Measurements from ENCODE around the gene FADS2. TPM values are rescaled to one million over a fixed set of nuclear protein-coding genes. Genes with fewer than 3 reads are reported as not detected.

Gene FADS2
- polyA plus RNA-seq, 2 of the 4 experiments (the other 2 are of a cell fraction) = 215 to 391 TPM

GRCh38 chr11:61814247-61814957 is 13.7 kb upstream of the FADS2 start:
- peak overlapping the region; percentile 52 for H3K4me3 ChIP-seq
- ChIA-PET CTCF (interaction anchor here (0.6 to 10.5 kb wide), 19 partner anchors 9 to 774 kb away, joined by 3 to 145 read pairs (median 6); partner anchors contain the start of genes FADS2, FEN1 and TMEM258), POLR2A (interaction anchor here (0.6 to 6.0 kb wide), 16 partner anchors 8 to 1027 kb away, joined by 3 to 71 read pairs (median 6); partner anchors contain the start of genes C11orf98, CSKMT, FADS2 and FEN1)
- ATAC-seq (peak in 1 of 2 experiments; percentile 5; a peak in 2 of 6 replicates), DNase-seq (ENCODE audit: low read depth in 1 of 2, low spot score in 1 of 2) (peak in 1 of 2 experiments; percentile 82), FAIRE-seq (no peak)
- peak overlapping the region; percentile 96 to 98 for H3K27ac ChIP-seq
- H3K4me1 ChIP-seq = peaks cover 21% of the 10 kb centered on the region; the same call in 2 of the 3 replicates
- 69% methylated on average over 16 of the region's 16 CpGs for WGBS (ENCODE audit: missing lambda C conversion rate)
- no peaks in the 10 kb centered on the region for H3K9me3 ChIP-seq
- peak overlapping the region; percentile 89 for H3K4me2 ChIP-seq
- TF ChIP-seq HOXB5 (CRISPR knock-in tag; IDR thresholded peaks at IDR 0.05) (no peak), POLR2A (IDR thresholded peaks at IDR 0.05; ENCODE audit: low read length) (peak; percentile 12; the same call in 1 of the 2 replicates)

DNA sequence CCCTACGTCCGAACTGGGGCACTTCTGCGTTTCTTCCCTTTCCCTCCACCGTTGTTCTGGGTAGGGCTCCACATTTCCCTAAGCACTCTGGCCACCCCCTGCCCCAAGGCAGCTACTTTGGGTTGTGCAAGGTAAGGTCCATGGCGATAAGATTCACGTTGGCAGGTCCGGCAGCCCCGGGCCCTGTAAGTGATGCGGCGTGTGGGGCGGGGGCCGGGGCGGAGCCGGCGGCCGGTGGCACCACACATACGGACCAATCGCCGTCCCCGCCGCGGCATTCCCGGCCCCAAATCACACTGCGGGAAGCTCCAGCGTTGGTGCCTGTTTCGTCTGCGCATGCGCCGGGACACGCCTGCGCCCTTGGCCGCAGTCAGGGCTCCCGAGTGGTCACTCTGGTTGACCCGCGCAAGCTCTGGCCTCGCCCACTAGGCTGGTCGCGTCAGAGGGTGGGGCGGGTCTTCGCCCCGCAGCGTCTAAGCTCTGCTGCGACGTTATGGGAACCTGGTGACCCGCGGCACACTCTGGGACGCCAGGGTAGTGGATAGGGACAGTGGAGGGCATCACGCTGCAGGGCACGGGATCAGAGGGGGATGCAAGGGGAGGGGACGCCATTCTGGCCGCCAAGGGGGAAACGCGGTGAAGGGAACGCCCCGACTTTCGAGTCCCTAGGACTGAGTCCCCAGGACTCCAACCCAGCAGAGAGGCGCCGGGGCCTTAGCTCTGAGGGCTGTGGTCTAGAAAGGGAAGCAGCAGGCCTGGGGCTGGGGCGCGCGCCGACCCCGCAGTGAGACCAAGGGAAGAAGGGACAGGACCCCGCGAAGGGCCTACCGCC is 12.9 kb upstream of the FADS2 start:
- ChIA-PET CTCF (interaction anchor here (0.6 to 10.5 kb wide), 23 partner anchors 8 to 774 kb away, joined by 3 to 145 read pairs (median 5); partner anchors contain the start of genes FADS2, FEN1 and TMEM258), POLR2A (interaction anchor here (0.6 to 6.0 kb wide), 16 partner anchors 8 to 1026 kb away, joined by 3 to 71 read pairs (median 6); partner anchors contain the start of genes C11orf98, CSKMT, FADS2 and FEN1)
- Histone ChIP-seq H3K9me3 (no peaks in the 10 kb centered on the region), H3K27ac (peak overlapping the region; percentile 98 to 99), H3K4me2 (peak overlapping the region; percentile 89), H3K4me3 (peak overlapping the region; percentile 83), H3K4me1 (peaks cover 29% of the 10 kb centered on the region)
- 3% methylated on average over 33 of the region's 66 CpGs for WGBS (ENCODE audit: missing lambda C conversion rate)
- ATAC-seq = peak; percentile 77 to 87
- peak; percentile 96 to 99 for DNase-seq (ENCODE audit: low read depth in 1 of 2, low spot score in 1 of 2)
- FAIRE-seq = no peak
- peak; percentile 44; the same call in 1 of the 2 replicates for TF ChIP-seq GATA3 (IDR thresholded peaks at IDR 0.05; ENCODE audit: borderline replicate concordance)
- TF ChIP-seq JUN (IDR thresholded peaks at IDR 0.05) = peak; percentile 71 to 91; a peak in 3 of 5 replicates
- peak; percentile 67 for TF ChIP-seq PBX3 (IDR thresholded peaks at IDR 0.05)
- TF ChIP-seq E2F6 (IDR thresholded peaks at IDR 0.05; ENCODE audit: borderline replicate concordance, low read depth) = no peak
- TF ChIP-seq MYC (IDR thresholded peaks at IDR 0.05; ENCODE audit: borderline replicate concordance, low read length) = no peak
- TF ChIP-seq, protein P1, sequence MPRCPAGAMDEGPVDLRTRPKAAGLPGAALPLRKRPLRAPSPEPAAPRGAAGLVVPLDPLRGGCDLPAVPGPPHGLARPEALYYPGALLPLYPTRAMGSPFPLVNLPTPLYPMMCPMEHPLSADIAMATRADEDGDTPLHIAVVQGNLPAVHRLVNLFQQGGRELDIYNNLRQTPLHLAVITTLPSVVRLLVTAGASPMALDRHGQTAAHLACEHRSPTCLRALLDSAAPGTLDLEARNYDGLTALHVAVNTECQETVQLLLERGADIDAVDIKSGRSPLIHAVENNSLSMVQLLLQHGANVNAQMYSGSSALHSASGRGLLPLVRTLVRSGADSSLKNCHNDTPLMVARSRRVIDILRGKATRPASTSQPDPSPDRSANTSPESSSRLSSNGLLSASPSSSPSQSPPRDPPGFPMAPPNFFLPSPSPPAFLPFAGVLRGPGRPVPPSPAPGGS (IDR thresholded peaks at IDR 0.05) = peak; percentile 16; the same call in 1 of the 3 replicates
- TF ChIP-seq RARB (CRISPR knock-in tag; IDR thresholded peaks at IDR 0.05) = no peak
- no peak for TF ChIP-seq HOXB5 (CRISPR knock-in tag; IDR thresholded peaks at IDR 0.05)
- TF ChIP-seq, protein P2, sequence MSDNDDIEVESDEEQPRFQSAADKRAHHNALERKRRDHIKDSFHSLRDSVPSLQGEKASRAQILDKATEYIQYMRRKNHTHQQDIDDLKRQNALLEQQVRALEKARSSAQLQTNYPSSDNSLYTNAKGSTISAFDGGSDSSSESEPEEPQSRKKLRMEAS (IDR thresholded peaks at IDR 0.05) = peak; percentile 70; the same call in 1 of the 2 replicates
- TF ChIP-seq POLR2A (IDR thresholded peaks at IDR 0.05; ENCODE audit: low read length) = peak; percentile 93
- TF ChIP-seq HDAC2 (IDR thresholded peaks at IDR 0.05) = no peak
- no peak for TF ChIP-seq HES2 (IDR thresholded peaks at IDR 0.05)
- TF ChIP-seq HEYL (CRISPR knock-in tag; IDR thresholded peaks at IDR 0.05) = no peak
- peak in 1 of 2 experiments; percentile 18; a peak in 1 of 4 replicates for TF ChIP-seq CEBPB (IDR thresholded peaks at IDR 0.05)
- TF ChIP-seq, protein P3, sequence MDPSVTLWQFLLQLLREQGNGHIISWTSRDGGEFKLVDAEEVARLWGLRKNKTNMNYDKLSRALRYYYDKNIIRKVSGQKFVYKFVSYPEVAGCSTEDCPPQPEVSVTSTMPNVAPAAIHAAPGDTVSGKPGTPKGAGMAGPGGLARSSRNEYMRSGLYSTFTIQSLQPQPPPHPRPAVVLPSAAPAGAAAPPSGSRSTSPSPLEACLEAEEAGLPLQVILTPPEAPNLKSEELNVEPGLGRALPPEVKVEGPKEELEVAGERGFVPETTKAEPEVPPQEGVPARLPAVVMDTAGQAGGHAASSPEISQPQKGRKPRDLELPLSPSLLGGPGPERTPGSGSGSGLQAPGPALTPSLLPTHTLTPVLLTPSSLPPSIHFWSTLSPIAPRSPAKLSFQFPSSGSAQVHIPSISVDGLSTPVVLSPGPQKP (IDR thresholded peaks at IDR 0.05; ENCODE audit: low read depth, low read length) = no peak
- no peak for TF ChIP-seq JUNB (IDR thresholded peaks at IDR 0.05)
- peak; percentile 79; the same call in 1 of the 2 replicates for TF ChIP-seq TFCP2L1 (CRISPR knock-in tag; IDR thresholded peaks at IDR 0.05)
- TF ChIP-seq ZC3H11A (IDR thresholded peaks at IDR 0.05) = no peak
- 0 out of 2 replicates have a peak, but pooled peaks have one; percentile 63 for TF ChIP-seq POLR2AphosphoS2 (conservative IDR thresholded peaks at IDR 0.05; ENCODE audit: low read length)
- no peak for TF ChIP-seq SMC3 (IDR thresholded peaks at IDR 0.05)
- TF ChIP-seq MAZ (IDR thresholded peaks at IDR 0.05; ENCODE audit: borderline replicate concordance, low read depth, low read length) = 0 out of 2 replicates have a peak, but pooled peaks have one; percentile 47
- TF ChIP-seq EP300 (IDR thresholded peaks at IDR 0.05) = no peak
- peak; percentile 85; the same call in 1 of the 2 replicates for TF ChIP-seq HOXA7 (CRISPR knock-in tag; IDR thresholded peaks at IDR 0.05)

Measured in A549 (cell line).